DND-41 (cell line): ENCODE measurements around the gene ARL8B.

Source experiments
- CTCF ChIP-seq: IDR thresholded peaks from 2 replicates; pipeline ENCODE4 v1.5.1; 2012; ENCODE audit warnings: borderline replicate concordance, low read length, moderate library complexity, mild to moderate bottlenecking; ENCODE audit not compliant: poor library complexity, severe bottlenecking; ENCODE audit errors: extremely low read depth
- EZH2 ChIP-seq: IDR thresholded peaks from 3 replicates; pipeline ENCODE4 v1.6.1; 2012; ENCODE audit warnings: borderline replicate concordance, low read depth, mild to moderate bottlenecking, moderate library complexity, low read length, inconsistent platforms; ENCODE audit not compliant: severe bottlenecking

- TF ChIP-seq CTCF (no peak), EZH2 (no peak)
Observed at GRCh38 chr3:5210926-5211325, 88.8 kb downstream of the ARL8B start.
